ENCODE measurements around the gene SLC24A3.

SLC24A3 gene

DNA sequence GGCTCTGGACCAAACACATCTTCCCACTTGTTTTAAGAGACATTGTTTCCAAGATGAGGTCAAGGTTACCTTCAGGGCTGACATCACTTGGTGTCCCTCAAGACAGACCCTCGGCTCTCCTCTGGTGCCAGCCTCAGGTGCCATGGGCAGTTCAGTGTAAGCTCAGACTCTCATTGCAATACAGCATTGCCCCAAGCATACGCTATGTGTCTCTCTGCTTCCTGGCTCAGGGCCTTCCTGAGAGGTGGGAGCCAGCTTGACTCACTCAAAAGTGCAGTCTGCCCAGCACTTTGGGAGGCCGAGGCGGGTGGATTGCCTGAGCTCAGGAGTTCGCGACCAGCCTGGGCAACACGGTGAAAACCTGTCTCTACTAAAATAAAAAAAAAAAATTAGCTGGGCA, 51.7 kb downstream of the SLC24A3 start:
- H3K9ac ChIP-seq (ENCODE audit: low read length), result no peak overlapping the region
- H3K36me3 ChIP-seq (ENCODE audit: control insufficient read depth, insufficient read depth, low read length), result no peaks in the 10 kb centered on the region
- H3K4me1 ChIP-seq (ENCODE audit: control insufficient read depth, insufficient read depth, low read length), result no peaks in the 10 kb centered on the region

DNA sequence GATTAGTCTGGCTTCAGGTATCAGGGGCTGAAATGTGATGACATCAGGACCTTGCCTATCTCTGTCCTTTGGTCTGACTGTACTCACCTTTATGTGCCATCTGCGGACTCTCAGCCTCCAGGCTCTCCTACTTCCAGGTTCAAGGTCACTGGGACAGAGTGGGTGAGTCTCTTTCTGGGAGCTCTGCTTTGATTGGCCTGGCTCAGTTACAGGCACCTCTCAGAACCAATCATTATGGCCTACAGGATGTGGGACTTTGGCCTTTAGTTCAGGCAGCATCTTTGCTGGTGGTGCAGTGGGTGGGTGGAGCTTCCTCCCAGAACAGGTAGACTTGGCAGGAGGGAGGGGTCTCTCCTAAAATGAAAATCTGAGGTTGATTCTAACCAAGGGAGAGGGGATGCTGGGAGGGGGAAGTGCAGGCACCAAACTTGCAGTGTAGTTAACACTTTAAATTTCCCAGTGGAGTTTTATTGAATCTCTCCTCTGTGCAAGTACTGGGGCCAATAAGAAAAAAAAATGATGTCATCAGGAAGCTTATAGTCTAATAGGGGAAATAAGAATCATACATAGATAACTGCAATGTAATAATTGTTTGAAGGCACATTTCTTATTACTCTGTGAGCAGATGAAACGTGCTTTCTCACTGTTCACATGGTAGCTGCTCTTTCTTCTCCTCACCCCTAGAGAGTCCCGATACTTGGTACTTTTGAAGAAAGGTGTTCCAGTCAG, 53.4 kb downstream of the SLC24A3 start:
- no peak overlapping the region for H3K27ac ChIP-seq (ENCODE audit: low read depth, low read length)
- no peaks in the 10 kb centered on the region for H3K4me1 ChIP-seq (ENCODE audit: control insufficient read depth, insufficient read depth, low read length)
- H3K9ac ChIP-seq (ENCODE audit: low read length), result no peak overlapping the region
- H3K4me3 ChIP-seq (ENCODE audit: low read length), result no peak overlapping the region
- H3K27me3 ChIP-seq (ENCODE audit: control insufficient read depth, insufficient read depth, low read length), result no peaks in the 10 kb centered on the region
- H3K36me3 ChIP-seq (ENCODE audit: control insufficient read depth, insufficient read depth, low read length), result no peaks in the 10 kb centered on the region

More for the DNA sequence above, 51.7 kb downstream of the SLC24A3 start:
- Histone ChIP-seq H3K27ac (ENCODE audit: low read depth, low read length) (no peak overlapping the region), H3K27me3 (ENCODE audit: control insufficient read depth, insufficient read depth, low read length) (no peaks in the 10 kb centered on the region), H3K4me3 (ENCODE audit: low read length) (no peak overlapping the region)

DNA sequence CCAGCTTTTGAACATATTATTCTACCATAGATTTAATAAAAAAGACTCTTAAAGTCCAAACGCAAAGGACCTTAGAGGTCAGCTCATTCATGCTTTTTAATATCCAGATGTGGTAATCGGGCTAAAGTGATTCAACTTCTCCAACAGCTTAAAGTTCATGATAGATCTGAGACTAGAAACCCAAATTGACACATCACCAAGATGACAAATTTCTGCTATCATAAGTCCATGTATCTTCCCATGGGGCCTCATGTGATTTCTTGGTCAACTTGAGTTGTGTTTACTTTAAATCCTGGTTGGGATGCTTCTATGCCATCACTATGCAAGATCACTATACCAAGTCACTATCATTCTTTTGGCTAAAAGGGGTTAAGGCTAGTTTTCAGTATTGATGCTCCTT, 56.0 kb downstream of the SLC24A3 start:
- Histone ChIP-seq H3K27me3 (ENCODE audit: control insufficient read depth, insufficient read depth, low read length) (no peaks in the 10 kb centered on the region), H3K4me1 (ENCODE audit: control insufficient read depth, insufficient read depth, low read length) (no peaks in the 10 kb centered on the region), H3K36me3 (ENCODE audit: control insufficient read depth, insufficient read depth, low read length) (no peaks in the 10 kb centered on the region), H3K27ac (ENCODE audit: low read depth, low read length) (no peak overlapping the region), H3K4me3 (ENCODE audit: low read length) (no peak overlapping the region), H3K9ac (ENCODE audit: low read length) (no peak overlapping the region)

DNA sequence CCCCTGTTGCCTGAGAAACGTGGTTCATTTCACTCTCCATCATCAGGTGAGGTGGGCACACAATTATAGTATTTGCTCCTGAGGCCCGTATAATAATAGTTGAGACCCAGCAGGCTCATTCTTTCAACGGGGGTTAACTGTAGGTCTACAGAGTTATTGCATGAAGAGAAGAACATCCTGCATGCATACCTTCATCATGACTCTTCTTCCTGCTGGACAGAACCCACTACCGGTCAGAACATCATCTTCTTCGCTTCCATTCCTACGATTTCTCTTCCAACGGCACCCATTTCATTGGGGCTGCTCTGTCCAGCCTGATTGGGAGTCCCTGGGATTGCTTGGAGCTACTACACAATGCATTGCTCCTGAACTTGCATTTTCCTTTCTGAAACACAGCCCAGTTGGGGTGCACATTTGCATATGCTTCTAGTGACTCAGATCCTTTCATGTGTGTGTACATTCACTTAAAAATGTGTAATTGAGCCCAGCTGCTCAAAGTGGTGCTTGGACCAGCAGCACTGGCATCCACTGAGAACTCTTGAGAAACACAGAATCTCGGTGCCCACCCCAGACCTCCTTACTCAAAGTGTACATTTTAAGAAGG, 57.4 kb downstream of the SLC24A3 start:
- peaks cover 2% of the 10 kb centered on the region for H3K4me1 ChIP-seq (ENCODE audit: control insufficient read depth, insufficient read depth, low read length)
- H3K27ac ChIP-seq (ENCODE audit: low read depth, low read length), result no peak overlapping the region
- no peaks in the 10 kb centered on the region for H3K27me3 ChIP-seq (ENCODE audit: control insufficient read depth, insufficient read depth, low read length)
- no peak overlapping the region for H3K4me3 ChIP-seq (ENCODE audit: low read length)
- no peaks in the 10 kb centered on the region for H3K36me3 ChIP-seq (ENCODE audit: control insufficient read depth, insufficient read depth, low read length)
- H3K9ac ChIP-seq (ENCODE audit: low read length), result no peak overlapping the region

DNA sequence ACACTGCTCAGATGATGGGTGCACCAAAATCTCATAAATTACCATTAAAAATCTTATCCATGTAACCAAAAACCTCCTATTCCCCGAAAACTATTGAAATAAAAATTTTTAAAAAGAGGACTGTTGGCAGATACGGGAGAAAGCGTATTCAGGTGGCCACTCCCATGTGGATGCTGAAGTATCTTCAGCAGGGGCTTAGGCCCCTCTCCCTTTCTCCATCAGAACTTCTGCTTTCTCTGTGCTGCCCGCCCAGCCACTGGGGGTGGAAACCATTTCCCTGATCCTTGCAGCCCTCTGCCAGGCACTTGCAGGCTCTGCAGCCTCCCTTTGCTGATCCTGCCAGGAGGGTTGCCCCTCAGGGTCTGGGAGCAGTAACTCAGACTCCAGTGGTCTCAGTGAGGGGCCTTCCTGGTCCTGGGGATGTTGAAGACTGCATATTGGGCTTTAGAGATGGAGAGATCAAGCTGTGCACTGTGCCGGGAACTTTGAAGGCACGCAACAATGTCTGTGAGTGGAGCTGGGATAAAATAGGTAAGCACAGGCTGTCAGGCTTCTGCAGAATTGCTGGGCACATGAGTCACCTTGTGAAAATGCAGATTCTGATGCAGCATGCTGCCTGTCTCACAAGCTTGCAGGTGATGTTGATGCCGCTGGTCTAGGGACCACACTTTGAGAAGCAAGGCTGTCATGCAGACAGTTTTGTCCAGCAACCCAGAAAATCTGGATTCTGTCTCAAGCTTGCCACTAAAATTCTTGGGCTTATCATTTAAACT, 59.6 kb downstream of the SLC24A3 start:
- H3K4me3 ChIP-seq (ENCODE audit: low read length), result no peak overlapping the region
- no peak overlapping the region for H3K27ac ChIP-seq (ENCODE audit: low read depth, low read length)
- H3K27me3 ChIP-seq (ENCODE audit: control insufficient read depth, insufficient read depth, low read length), result no peaks in the 10 kb centered on the region
- H3K9ac ChIP-seq (ENCODE audit: low read length), result no peak overlapping the region
- H3K4me1 ChIP-seq (ENCODE audit: control insufficient read depth, insufficient read depth, low read length), result peaks cover 6% of the 10 kb centered on the region
- no peaks in the 10 kb centered on the region for H3K36me3 ChIP-seq (ENCODE audit: control insufficient read depth, insufficient read depth, low read length)

DNA sequence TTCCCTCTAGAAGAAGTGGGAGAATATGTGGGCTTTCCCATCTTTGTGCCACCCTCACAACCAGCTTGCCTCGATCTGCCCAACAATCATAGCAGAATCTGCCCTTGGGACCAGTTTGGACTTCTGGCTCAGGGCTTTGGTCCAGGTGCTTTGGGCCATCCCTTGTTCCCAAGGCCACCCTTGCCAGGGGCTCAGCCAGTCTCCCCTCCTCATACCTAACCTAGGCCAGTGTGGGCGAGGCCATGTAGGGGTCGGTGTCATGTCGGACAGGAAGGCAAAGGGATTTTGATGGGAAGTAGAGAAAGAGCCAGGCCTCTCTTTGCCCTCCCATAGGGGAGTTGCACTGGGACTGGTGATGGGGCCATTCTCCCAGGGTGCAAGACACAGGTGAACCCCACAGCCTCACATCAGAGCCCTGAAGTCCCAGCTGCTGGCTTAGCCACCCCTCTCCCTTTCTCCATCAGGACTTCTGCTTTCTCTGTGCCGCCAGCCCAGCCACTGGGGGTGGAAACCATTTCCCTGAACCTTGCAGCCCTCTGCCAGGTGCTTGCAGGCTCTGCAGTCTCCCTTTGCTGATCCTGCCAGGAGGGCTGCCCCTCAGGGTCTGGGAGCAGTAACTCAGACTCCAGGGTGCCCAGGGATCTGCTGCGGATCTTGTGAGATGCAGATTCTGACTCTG, 60.7 kb downstream of the SLC24A3 start:
- H3K36me3 ChIP-seq (ENCODE audit: control insufficient read depth, insufficient read depth, low read length), result no peaks in the 10 kb centered on the region
- no peak overlapping the region for H3K4me3 ChIP-seq (ENCODE audit: low read length)
- no peak overlapping the region for H3K27ac ChIP-seq (ENCODE audit: low read depth, low read length)
- H3K9ac ChIP-seq (ENCODE audit: low read length), result no peak overlapping the region
- peaks cover 6% of the 10 kb centered on the region for H3K4me1 ChIP-seq (ENCODE audit: control insufficient read depth, insufficient read depth, low read length)
- H3K27me3 ChIP-seq (ENCODE audit: control insufficient read depth, insufficient read depth, low read length), result no peaks in the 10 kb centered on the region

DNA sequence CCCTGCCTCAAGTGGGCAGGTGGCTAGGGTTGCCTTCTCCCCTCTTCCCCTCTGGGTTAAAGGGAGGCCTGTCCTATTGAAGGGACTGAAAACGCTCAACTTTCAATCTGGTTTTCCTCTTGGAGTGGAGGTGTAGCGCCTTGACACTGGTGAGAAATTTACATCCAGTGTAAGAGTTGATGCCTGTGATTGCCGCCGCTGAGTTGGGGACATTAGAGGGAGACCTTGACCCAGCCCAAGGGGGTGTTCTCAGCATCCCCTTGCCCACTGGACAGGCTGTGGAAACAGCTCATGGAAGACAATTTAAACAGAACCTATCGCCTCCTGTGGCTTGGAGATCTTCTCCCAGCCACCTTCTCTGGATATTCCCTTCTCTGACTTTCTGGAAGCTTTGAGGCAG, 61.6 kb downstream of the SLC24A3 start:
- H3K9ac ChIP-seq (ENCODE audit: low read length), result no peak overlapping the region
- no peak overlapping the region for H3K4me3 ChIP-seq (ENCODE audit: low read length)
- H3K27me3 ChIP-seq (ENCODE audit: control insufficient read depth, insufficient read depth, low read length), result no peaks in the 10 kb centered on the region
- H3K4me1 ChIP-seq (ENCODE audit: control insufficient read depth, insufficient read depth, low read length), result peaks cover 6% of the 10 kb centered on the region
- H3K27ac ChIP-seq (ENCODE audit: low read depth, low read length), result no peak overlapping the region
- H3K36me3 ChIP-seq (ENCODE audit: control insufficient read depth, insufficient read depth, low read length), result no peaks in the 10 kb centered on the region

DNA sequence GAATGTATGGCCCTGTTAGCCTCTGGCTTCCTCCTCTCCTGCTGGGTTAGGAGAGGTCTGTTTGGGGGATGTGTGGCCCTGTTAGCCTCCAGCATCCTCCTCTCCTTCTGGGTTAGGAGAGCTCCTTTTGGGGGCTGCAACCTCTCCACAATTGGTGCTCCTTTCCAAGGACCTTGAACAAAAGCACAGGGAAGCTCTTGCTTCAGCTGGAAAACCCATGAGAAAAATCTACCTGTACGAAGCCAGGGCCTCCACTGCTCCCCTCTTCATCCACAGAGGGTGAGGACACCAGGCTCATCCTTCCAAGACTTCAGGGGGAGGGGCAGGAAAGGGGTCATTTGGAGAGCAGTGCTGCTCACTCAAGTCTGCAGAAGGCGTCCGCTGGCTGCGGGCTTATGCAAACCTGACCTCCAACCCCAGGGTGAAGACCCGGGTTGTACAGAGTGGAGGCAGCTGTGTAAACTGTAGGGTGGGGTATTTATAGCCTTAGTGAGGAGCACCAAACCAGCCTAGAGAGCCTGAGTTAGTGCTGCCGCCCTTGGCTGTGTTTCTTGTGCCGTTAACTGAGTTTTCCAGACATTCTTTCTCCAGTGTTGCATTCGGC, 62.1 kb downstream of the SLC24A3 start:
- Histone ChIP-seq H3K27ac (ENCODE audit: low read depth, low read length) (no peak overlapping the region), H3K9ac (ENCODE audit: low read length) (no peak overlapping the region), H3K4me3 (ENCODE audit: low read length) (no peak overlapping the region), H3K27me3 (ENCODE audit: control insufficient read depth, insufficient read depth, low read length) (no peaks in the 10 kb centered on the region), H3K4me1 (ENCODE audit: control insufficient read depth, insufficient read depth, low read length) (peaks cover 6% of the 10 kb centered on the region), H3K36me3 (ENCODE audit: control insufficient read depth, insufficient read depth, low read length) (no peaks in the 10 kb centered on the region)

DNA sequence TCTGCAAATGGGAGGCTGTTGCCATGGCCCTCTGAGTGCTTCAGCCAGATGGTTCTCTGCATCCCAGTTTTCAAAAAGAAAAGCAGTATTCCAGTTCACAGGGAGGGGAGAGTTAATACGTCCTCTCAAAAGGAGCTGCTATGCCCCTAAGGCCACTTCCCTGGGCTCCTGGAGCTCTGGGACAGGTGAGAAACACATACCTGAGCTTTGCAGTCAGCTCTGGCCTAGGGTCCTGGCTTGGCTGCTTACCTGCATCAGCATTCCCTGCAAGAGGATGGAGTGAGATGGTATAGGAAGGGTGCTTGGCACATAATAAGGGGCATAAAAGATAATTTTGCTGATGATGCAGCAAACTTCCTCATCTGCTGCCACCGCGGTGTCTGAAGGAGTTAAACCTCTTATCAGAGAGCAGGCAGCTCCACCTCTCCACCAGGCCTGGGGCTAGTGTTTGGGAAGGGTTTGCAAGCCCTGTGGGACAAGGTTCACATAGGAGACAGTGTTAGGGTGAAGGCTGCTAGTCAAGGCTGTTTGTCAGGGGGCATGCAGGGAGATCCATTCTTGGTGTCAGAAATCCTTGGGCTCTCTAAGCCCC, 62.7 kb downstream of the SLC24A3 start:
- H3K27me3 ChIP-seq (ENCODE audit: control insufficient read depth, insufficient read depth, low read length), result no peaks in the 10 kb centered on the region
- peak overlapping the region; percentile 11 for H3K4me3 ChIP-seq (ENCODE audit: low read length)
- H3K9ac ChIP-seq (ENCODE audit: low read length), result no peak overlapping the region
- H3K4me1 ChIP-seq (ENCODE audit: control insufficient read depth, insufficient read depth, low read length), result peaks cover 6% of the 10 kb centered on the region
- H3K36me3 ChIP-seq (ENCODE audit: control insufficient read depth, insufficient read depth, low read length), result no peaks in the 10 kb centered on the region
- H3K27ac ChIP-seq (ENCODE audit: low read depth, low read length), result no peak overlapping the region

DNA sequence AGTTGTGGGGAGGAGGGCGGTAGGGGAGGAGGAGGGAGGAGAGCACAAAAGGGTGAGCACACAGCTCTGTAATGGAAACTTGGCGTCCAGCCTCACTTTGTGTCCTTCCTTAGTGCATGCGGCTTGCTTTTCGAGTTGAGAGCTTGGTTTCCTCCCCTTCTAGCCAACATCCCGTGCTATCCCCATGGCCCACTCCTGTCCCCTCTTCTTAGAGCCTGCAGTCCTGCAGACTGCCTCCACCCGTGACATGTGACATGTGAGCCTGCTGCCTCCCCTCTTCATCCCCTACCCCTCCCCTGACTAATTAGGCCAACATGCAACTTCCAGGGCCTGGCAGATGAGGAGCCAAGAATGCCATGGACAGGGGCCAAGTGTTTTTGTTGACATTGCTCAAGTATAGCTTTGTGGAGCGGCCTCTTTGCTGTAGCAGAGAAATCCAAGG, 63.2 kb downstream of the SLC24A3 start:
- H3K27me3 ChIP-seq (ENCODE audit: control insufficient read depth, insufficient read depth, low read length), result no peaks in the 10 kb centered on the region
- no peak overlapping the region for H3K9ac ChIP-seq (ENCODE audit: low read length)
- H3K36me3 ChIP-seq (ENCODE audit: control insufficient read depth, insufficient read depth, low read length), result no peaks in the 10 kb centered on the region
- peaks cover 6% of the 10 kb centered on the region for H3K4me1 ChIP-seq (ENCODE audit: control insufficient read depth, insufficient read depth, low read length)
- H3K4me3 ChIP-seq (ENCODE audit: low read length), result no peak overlapping the region
- H3K27ac ChIP-seq (ENCODE audit: low read depth, low read length), result no peak overlapping the region

DNA sequence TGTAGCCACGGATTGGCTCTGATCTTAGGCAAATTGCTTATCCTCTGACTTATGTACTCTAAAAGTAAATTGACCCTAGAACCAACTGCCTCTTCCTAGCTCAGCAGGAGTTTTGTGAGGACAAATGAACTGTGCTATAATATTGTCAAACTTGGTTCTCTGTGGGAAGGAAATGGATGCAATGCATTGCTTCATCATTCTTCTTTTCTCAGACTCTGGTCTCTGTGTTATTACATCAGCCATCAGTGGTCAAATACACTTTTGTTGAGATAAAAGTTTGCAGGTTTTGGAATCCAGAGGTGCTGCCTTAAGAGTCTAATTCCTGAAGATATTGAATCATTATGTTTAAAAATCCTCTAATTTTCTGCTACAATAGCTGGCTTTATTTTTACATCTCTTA, 64.9 kb downstream of the SLC24A3 start:
- Histone ChIP-seq H3K36me3 (ENCODE audit: control insufficient read depth, insufficient read depth, low read length) (no peaks in the 10 kb centered on the region), H3K27me3 (ENCODE audit: control insufficient read depth, insufficient read depth, low read length) (no peaks in the 10 kb centered on the region), H3K4me3 (ENCODE audit: low read length) (no peak overlapping the region), H3K4me1 (ENCODE audit: control insufficient read depth, insufficient read depth, low read length) (peaks cover 6% of the 10 kb centered on the region), H3K9ac (ENCODE audit: low read length) (no peak overlapping the region), H3K27ac (ENCODE audit: low read depth, low read length) (no peak overlapping the region)

Measured in rectal smooth muscle tissue (tissue), 1 donor.